OCI-LY1 (cell line): Measurements from ENCODE around the gene TRIP6.

Experiments used
- H2AFZ ChIP-seq: fragments of 200-600 bp; sonication (generic), shearing (Covaris generic); 2 replicates; pipeline ENCODE4 v1.6.0; 2014; ENCODE audit warnings: antibody characterized with exemption, mild to moderate bottlenecking, low read length
- H3F3A ChIP-seq: fragments of 200-600 bp; sonication (generic), shearing (Covaris generic); 2 replicates; pipeline ENCODE4 v1.6.0; 2014; ENCODE audit warnings: mild to moderate bottlenecking, antibody characterized with exemption, low read length, moderate library complexity; ENCODE audit not compliant: insufficient read depth
- H3K27ac ChIP-seq: fragments of 200-600 bp; sonication (generic); 2 replicates; pipeline ENCODE4 v1.5.1; 2014; ENCODE audit warnings: low read length, mixed run types, mild to moderate bottlenecking, low read depth; ENCODE audit not compliant: poor library complexity, severe bottlenecking
- H3K27me3 ChIP-seq: fragments of 200-600 bp; sonication (generic); 2 replicates; pipeline ENCODE4 v1.6.0; 2014; ENCODE audit warnings: antibody characterized with exemption, mild to moderate bottlenecking, low read length, moderate library complexity; ENCODE audit not compliant: insufficient read depth
- H3K36me3 ChIP-seq: fragments of 200-600 bp; sonication (generic); 2 replicates; pipeline ENCODE4 v1.6.1; 2014; ENCODE audit warnings: mild to moderate bottlenecking, antibody characterized with exemption, low read length, moderate library complexity, mixed read lengths; ENCODE audit not compliant: insufficient read depth
- H3K4me1 ChIP-seq: fragments of 200-600 bp; sonication (generic); 2 replicates; pipeline ENCODE4 v1.5.1; 2014; ENCODE audit warnings: mild to moderate bottlenecking, low read length, moderate library complexity; ENCODE audit not compliant: insufficient read depth, severe bottlenecking
- H3K4me2 ChIP-seq: fragments of 200-600 bp; sonication (generic), shearing (Covaris generic); 2 replicates; pipeline ENCODE4 v1.6.1; 2014; ENCODE audit warnings: low read length
- H3K4me3 ChIP-seq: fragments of 200-600 bp; sonication (generic); 2 replicates; pipeline ENCODE4 v1.5.1; 2014; ENCODE audit warnings: low read length, low read depth, mild to moderate bottlenecking, mixed read lengths; ENCODE audit not compliant: poor library complexity, severe bottlenecking
- H3K79me2 ChIP-seq: fragments of 200-600 bp; shearing (Covaris generic); 2 replicates; pipeline ENCODE4 v1.6.1; 2016; ENCODE audit warnings: mixed run types, low read length, mixed read lengths; ENCODE audit not compliant: insufficient read depth
- H3K9ac ChIP-seq: fragments of 200-600 bp; sonication (generic), shearing (Covaris generic); 2 replicates; pipeline ENCODE4 v1.6.1; 2014; ENCODE audit warnings: mild to moderate bottlenecking, low read length, mixed read lengths
- H3K9me2 ChIP-seq: fragments of 200-600 bp; sonication (generic), shearing (Covaris generic); 2 replicates; pipeline ENCODE4 v1.6.1; 2014; ENCODE audit warnings: low read depth, mild to moderate bottlenecking, low read length, mixed read lengths
- H3K9me3 ChIP-seq: fragments of 200-600 bp; shearing (Covaris generic); 2 replicates; pipeline ENCODE4 v1.6.1; 2014; ENCODE audit warnings: low read length, mixed read lengths
- H4K20me1 ChIP-seq: fragments of 200-600 bp; sonication (generic), shearing (Covaris generic); 2 replicates; pipeline ENCODE4 v1.6.0; 2016; ENCODE audit warnings: mild to moderate bottlenecking, low read length; ENCODE audit not compliant: insufficient read depth
- EZH2 ChIP-seq: fragments of 200-600 bp; sonication (generic), shearing (Covaris generic); IDR thresholded peaks from 2 replicates; pipeline ENCODE4 v1.8.0; 2017; ENCODE audit warnings: borderline replicate concordance, mixed run types, mild to moderate bottlenecking, antibody characterized with exemption, low read length, moderate library complexity, mixed read lengths
- TF ChIP-seq, protein P1 (sequence below): fragments of 200-600 bp; sonication (generic), shearing (Covaris generic); IDR thresholded peaks from 2 replicates; pipeline ENCODE4 v1.5.1; 2017; ENCODE audit warnings: mild to moderate bottlenecking, antibody characterized with exemption, low read length, moderate library complexity, mixed read lengths

TRIP6 gene

DNA sequence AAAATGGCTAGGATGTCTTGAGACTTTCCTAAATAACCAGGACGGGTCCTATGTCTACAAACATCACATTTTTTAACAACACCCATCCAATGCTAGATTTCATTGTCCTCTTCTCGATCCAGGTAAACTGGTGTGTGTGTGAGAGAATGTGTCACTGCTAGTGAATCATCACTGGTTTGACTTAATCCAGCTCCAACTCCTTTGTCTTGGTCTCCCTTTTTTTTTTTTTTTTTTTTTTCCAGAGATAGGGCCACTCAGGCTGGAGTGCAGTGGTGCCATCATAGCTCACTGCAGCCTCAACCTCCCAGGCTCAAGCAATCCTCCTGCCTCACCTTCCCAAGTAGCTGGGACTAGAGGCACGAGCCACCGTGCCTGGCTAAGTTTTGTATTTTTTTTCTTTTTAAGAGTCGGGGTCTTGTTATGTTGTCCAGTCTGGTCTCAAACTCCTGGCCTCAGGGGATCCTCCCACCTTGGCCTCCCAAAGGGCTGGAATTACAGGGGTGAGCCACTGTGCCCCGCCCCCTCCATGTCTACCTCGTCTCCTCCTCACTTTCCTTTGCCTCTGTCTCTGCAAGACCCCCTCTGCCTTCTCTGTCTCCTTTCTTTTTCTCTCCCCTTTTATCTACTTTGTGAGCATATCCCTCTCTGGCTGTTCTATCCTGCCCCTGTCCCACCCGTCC, 24.5 kb downstream of the TRIP6 start:
- no peak overlapping the region for H3K4me3 ChIP-seq
- no peak for TF ChIP-seq EZH2
- TF ChIP-seq, protein P1, sequence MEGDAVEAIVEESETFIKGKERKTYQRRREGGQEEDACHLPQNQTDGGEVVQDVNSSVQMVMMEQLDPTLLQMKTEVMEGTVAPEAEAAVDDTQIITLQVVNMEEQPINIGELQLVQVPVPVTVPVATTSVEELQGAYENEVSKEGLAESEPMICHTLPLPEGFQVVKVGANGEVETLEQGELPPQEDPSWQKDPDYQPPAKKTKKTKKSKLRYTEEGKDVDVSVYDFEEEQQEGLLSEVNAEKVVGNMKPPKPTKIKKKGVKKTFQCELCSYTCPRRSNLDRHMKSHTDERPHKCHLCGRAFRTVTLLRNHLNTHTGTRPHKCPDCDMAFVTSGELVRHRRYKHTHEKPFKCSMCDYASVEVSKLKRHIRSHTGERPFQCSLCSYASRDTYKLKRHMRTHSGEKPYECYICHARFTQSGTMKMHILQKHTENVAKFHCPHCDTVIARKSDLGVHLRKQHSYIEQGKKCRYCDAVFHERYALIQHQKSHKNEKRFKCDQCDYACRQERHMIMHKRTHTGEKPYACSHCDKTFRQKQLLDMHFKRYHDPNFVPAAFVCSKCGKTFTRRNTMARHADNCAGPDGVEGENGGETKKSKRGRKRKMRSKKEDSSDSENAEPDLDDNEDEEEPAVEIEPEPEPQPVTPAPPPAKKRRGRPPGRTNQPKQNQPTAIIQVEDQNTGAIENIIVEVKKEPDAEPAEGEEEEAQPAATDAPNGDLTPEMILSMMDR, result no peak
- no peaks in the 10 kb centered on the region for H4K20me1 ChIP-seq
- H3K36me3 ChIP-seq, result peaks cover 18% of the 10 kb centered on the region
- no peaks in the 10 kb centered on the region for H3K9me2 ChIP-seq
- H3K27ac ChIP-seq, result no peak overlapping the region
- H3K4me1 ChIP-seq, result peaks cover 49% of the 10 kb centered on the region
- H3K4me2 ChIP-seq, result no peak overlapping the region
- H3K27me3 ChIP-seq, result 0 out of 2 replicates have a peak, but pooled peaks cover 4% of the 10 kb centered on the region
- H3K9ac ChIP-seq, result no peak overlapping the region
- no peaks in the 10 kb centered on the region for H3K9me3 ChIP-seq
- no peak overlapping the region for H2AFZ ChIP-seq
- H3K79me2 ChIP-seq, result no peaks in the 10 kb centered on the region
- 0 out of 2 replicates have a peak, but pooled peaks cover 6% of the 10 kb centered on the region for H3F3A ChIP-seq

DNA sequence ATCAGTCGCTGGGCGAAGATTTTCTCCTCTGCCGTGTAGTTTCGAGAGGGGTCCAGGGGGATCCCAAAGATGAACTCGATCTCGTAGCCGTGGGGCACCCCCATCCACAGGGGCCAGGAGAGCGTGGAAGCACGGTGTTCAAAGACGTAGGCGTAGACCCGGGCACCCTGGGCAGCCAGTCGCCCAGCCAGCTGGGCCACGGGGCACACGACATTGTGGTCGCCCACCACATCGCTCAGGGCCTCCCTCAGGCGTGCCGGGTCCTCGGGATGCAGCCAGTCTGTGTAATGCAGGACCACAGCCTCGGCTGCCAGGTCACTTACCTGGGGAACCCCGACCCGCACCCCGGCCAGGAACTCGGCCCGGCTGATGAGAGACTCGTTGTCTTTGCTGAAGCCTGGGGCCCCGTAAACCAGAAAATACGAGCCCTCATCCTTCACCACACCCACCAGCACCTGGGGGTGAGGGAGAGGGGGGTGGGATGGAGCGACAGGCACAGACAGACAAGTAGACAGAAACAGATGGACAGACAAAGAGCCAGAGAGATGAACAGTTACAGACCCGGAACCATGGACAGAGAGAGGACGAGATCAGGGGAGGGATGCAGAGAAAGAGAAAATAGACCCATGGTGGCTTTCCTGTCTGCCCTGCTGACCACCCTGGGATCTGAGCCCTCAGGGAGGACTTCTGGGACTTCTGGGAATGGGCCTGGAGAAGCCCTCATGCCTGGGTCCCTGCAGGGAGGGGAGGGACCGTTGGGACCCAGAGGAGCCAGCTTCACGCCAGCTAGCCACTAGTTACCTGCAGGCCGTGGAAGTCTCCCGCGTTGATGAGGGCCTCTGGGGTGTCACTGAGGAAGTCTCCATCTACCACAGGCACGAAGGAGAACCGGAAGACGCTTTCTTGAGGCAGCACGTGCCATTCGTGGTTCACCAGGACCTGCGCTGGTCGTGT, 25.5 kb downstream of the TRIP6 start:
- no peak overlapping the region for H3K4me3 ChIP-seq
- TF ChIP-seq, protein P1, result no peak
- no peak for TF ChIP-seq EZH2
- H3K27ac ChIP-seq, result no peak overlapping the region
- peaks cover 41% of the 10 kb centered on the region for H3K4me1 ChIP-seq
- no peaks in the 10 kb centered on the region for H4K20me1 ChIP-seq
- H3K36me3 ChIP-seq, result peaks cover 11% of the 10 kb centered on the region
- 0 out of 2 replicates have a peak, but pooled peaks cover 4% of the 10 kb centered on the region for H3K27me3 ChIP-seq
- H3K4me2 ChIP-seq, result no peak overlapping the region
- no peak overlapping the region for H3K9ac ChIP-seq
- 0 out of 2 replicates have a peak, but pooled peaks cover 6% of the 10 kb centered on the region for H3F3A ChIP-seq
- no peaks in the 10 kb centered on the region for H3K79me2 ChIP-seq
- H3K9me3 ChIP-seq, result no peaks in the 10 kb centered on the region
- H3K9me2 ChIP-seq, result no peaks in the 10 kb centered on the region
- H2AFZ ChIP-seq, result no peak overlapping the region

DNA sequence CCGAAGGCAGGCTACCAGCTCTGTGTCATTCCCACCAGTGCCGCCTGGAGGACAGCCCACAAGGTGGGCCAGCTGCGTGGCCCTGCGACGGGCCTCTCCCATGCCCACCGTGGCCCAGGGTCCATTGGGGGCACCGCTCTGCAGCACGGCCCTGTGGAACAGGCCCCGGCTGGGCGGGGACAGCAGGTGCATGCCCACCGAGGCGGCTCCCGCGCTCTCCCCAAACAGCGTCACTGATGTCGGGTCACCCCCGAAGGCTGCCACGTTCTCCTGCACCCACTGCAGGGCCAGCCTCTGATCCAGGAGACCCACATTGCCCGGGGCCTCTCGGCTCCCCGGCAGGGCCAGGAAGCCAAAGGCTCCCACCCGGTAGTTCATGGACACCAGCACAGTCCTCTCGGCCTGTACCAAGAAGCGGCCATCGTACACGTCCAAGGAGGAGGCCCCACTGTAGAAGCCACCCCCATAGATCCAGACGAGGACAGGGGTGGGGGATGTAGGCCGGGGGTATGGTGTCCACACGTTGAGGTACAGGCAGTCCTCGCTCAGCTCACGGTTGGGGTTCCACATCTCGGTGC, 26.2 kb downstream of the TRIP6 start:
- H3K9ac ChIP-seq, result no peak overlapping the region
- no peak overlapping the region for H3K4me3 ChIP-seq
- 0 out of 2 replicates have a peak, but pooled peaks cover 4% of the 10 kb centered on the region for H3K27me3 ChIP-seq
- H4K20me1 ChIP-seq, result no peaks in the 10 kb centered on the region
- H3K79me2 ChIP-seq, result no peaks in the 10 kb centered on the region
- peaks cover 33% of the 10 kb centered on the region for H3K4me1 ChIP-seq
- H3K9me3 ChIP-seq, result no peaks in the 10 kb centered on the region
- peaks cover 5% of the 10 kb centered on the region for H3K36me3 ChIP-seq
- H2AFZ ChIP-seq, result no peak overlapping the region
- 0 out of 2 replicates have a peak, but pooled peaks cover 2% of the 10 kb centered on the region for H3F3A ChIP-seq
- TF ChIP-seq, protein P1, result no peak
- no peak for TF ChIP-seq EZH2
- no peaks in the 10 kb centered on the region for H3K9me2 ChIP-seq
- H3K27ac ChIP-seq, result no peak overlapping the region
- H3K4me2 ChIP-seq, result no peak overlapping the region
